ENCODE data around the gene MMP28. TPM values are rescaled to one million over a fixed set of nuclear protein-coding genes. Genes with fewer than 3 reads are reported as not detected.

Gene MMP28
- total and polyA plus RNA-seq, 10 of the 15 experiments (the other 5 are each of a cell fraction or from before 2014, with no cell fraction given), result not detected

GRCh38 chr17:35793257-35793656 lies 2.2 kb downstream of the MMP28 start:
- TF ChIP-seq HCFC1 (IDR thresholded peaks at IDR 0.05; ENCODE audit: low read length) (no peak), SUPT20H (IDR thresholded peaks at IDR 0.05; ENCODE audit: borderline replicate concordance, control insufficient read depth, low read depth, low read length) (no peak), MYB (IDR thresholded peaks at IDR 0.05; ENCODE audit: borderline replicate concordance, low read depth, low read length) (no peak), NR2C1 (IDR thresholded peaks at IDR 0.05) (no peak), NRF1 (conservative IDR thresholded peaks at IDR 0.05; ENCODE audit: low read depth, low read length) (no peak), POLR2AphosphoS2 (IDR thresholded peaks at IDR 0.05; ENCODE audit: low read depth, low read length) (no peak), E4F1 (IDR thresholded peaks at IDR 0.05; ENCODE audit: borderline replicate concordance, partially characterized antibody) (no peak)
- BruUV-seq (replicated peaks), result no TSS peak
- ATAC-seq (no peak), DNase-seq (ENCODE audit: low read depth, low spot score) (no peak), FAIRE-seq (no peak)
- no peaks in the 10 kb centered on the region for H3K9me3 ChIP-seq (replicated peaks; ENCODE audit: control insufficient read depth, insufficient read depth, low read length)
- H3K4me3 ChIP-seq, result no peak overlapping the region
- H3K4me1 ChIP-seq (ENCODE audit: control insufficient read depth, insufficient read depth, low read length), result peaks cover 4% of the 10 kb centered on the region
- WGBS (ENCODE audit: insufficient coverage, insufficient replicate concordance, low lambda C conversion rate, missing lambda C conversion rate), result 85% methylated on average over 3 of the region's 3 CpGs
- peaks cover 10 to 19% of the 10 kb centered on the region in 2 experiments for H3K27me3 ChIP-seq (replicated peaks in 1 of 2; ENCODE audit: control insufficient read depth in 2 of 2, insufficient read depth in 2 of 2, low read length in 1 of 2)
- in situ Hi-C loops (cut with MboI) (no loop called here), intact Hi-C loops (cut with micrococcal nuclease; ENCODE audit: unreplicated experiment) (no loop called here)
- H4K20me1 ChIP-seq (ENCODE audit: control insufficient read depth, insufficient read depth), result no peaks in the 10 kb centered on the region; the same call in 1 of the 2 replicates
- H3K79me2 ChIP-seq (ENCODE audit: control insufficient read depth, insufficient read depth, low read length), result no peaks in the 10 kb centered on the region
- no peak overlapping the region for H3K27ac ChIP-seq (ENCODE audit: control insufficient read depth, insufficient read depth)
- ChIA-PET CTCF (interaction anchor here (0.7 to 2.0 kb wide), 4 partner anchors 12 to 29 kb away, joined by 3 to 9 read pairs (median 6); no protein-coding TSS in a partner anchor), RAD21 (ENCODE audit: unreplicated experiment) (no interaction called here), POLR2A (no interaction called here), SMC1A (ENCODE audit: uncharacterized antibody, unreplicated experiment) (no interaction called here)
- no peak overlapping the region for H2AFZ ChIP-seq (ENCODE audit: control insufficient read depth, low read depth, low read length)
- H3K4me2 ChIP-seq (ENCODE audit: control insufficient read depth, insufficient read depth), result no peak overlapping the region
- no peaks in the 10 kb centered on the region for H3K36me3 ChIP-seq (ENCODE audit: control insufficient read depth in 2 of 2, insufficient read depth in 2 of 2, low read length in 1 of 2)
- H3K9ac ChIP-seq (ENCODE audit: control insufficient read depth, insufficient read depth, low read length), result no peak overlapping the region
